PC-3 (cell line): ENCODE results near the gene TMEM221. TPM values are rescaled to one million over a fixed set of nuclear protein-coding genes. Genes with fewer than 3 reads are reported as not detected.

Source experiments
- ATAC-seq: fragments of 200-7000 bp; cut with Tn5 transposase; 2 replicates; pipeline ENCODE4 v1.9.1; 2020; ENCODE audit warnings: mild to moderate bottlenecking, moderate library complexity
- BruUV-seq: library from RNA; stranded (reverse); fragments of 400-500 nt; replicated peaks from 2 replicates; lab custom pipeline; 2021; lab: Mats Ljungman, UMichigan
- CTCF ChIA-PET: fragments of 300-600 bp; sonication (Branson Sonifier 250); formaldehyde crosslinking; loops from one replicate; lab custom pipeline; 2022; ENCODE audit warnings: antibody characterized with exemption; lab: Charles Lee
- POLR2A ChIA-PET: fragments of 300-600 bp; sonication (Branson Sonifier 250); formaldehyde crosslinking; loops from one replicate; lab custom pipeline; 2022; ENCODE audit warnings: antibody characterized with exemption; ENCODE audit not compliant: unreplicated experiment; lab: Charles Lee
- DNase-seq: peaks from one replicate; pipeline ENCODE4 v3.0.0-alpha.2; 2015
- H2AFZ ChIP-seq: fragments of 300-600 bp; sonication (generic); 2 replicates; pipeline ENCODE4 v1.6.0; 2016; ENCODE audit warnings: antibody characterized with exemption, low read length
- H3F3A ChIP-seq: fragments of 300-600 bp; sonication (generic); one replicate; pipeline ENCODE4 v1.6.0; 2017; ENCODE audit warnings: antibody characterized with exemption, low read length, control low read depth, mild to moderate bottlenecking; ENCODE audit not compliant: unreplicated experiment
- H3K27ac ChIP-seq: fragments of 300-600 bp; sonication (generic); 2 replicates; pipeline ENCODE4 v1.5.1; 2016; ENCODE audit warnings: mild to moderate bottlenecking, low read length
- H3K27me3 ChIP-seq: fragments of 300-600 bp; sonication (generic); 2 replicates; pipeline ENCODE4 v1.6.1; 2016; ENCODE audit warnings: low read length, mixed read lengths
- H3K36me3 ChIP-seq: fragments of 300-600 bp; sonication (generic); 2 replicates; pipeline ENCODE4 v1.6.1; 2016; ENCODE audit warnings: low read depth, mixed run types, low read length, mixed read lengths
- H3K4me1 ChIP-seq: fragments of 300-600 bp; sonication (generic); 2 replicates; pipeline ENCODE4 v1.5.1; 2016; ENCODE audit warnings: low read length; ENCODE audit not compliant: insufficient read depth
- H3K4me2 ChIP-seq: fragments of 300-600 bp; sonication (generic); 2 replicates; pipeline ENCODE4 v1.6.0; 2016; ENCODE audit warnings: low read length
- H3K4me3 ChIP-seq: fragments of 300-600 bp; sonication (generic); 2 replicates; pipeline ENCODE4 v1.5.1; 2016; ENCODE audit warnings: mild to moderate bottlenecking, low read length, mixed read lengths
- H3K79me2 ChIP-seq: fragments of 300-600 bp; sonication (generic); 2 replicates; pipeline ENCODE4 v1.6.1; 2017; ENCODE audit warnings: low read length, mixed read lengths
- H3K9ac ChIP-seq: fragments of 300-600 bp; sonication (generic); 2 replicates; pipeline ENCODE4 v1.6.0; 2016; ENCODE audit warnings: mild to moderate bottlenecking, low read length
- H3K9me2 ChIP-seq: fragments of 300-600 bp; sonication (generic); replicated peaks from 2 replicates; pipeline ENCODE4 v1.6.1; 2016; ENCODE audit warnings: mixed run types, low read length, mixed read lengths
- H3K9me3 ChIP-seq: fragments of 300-600 bp; sonication (generic); 2 replicates; pipeline ENCODE4 v1.6.1; 2016; ENCODE audit warnings: low read length, mixed read lengths
- H4K20me1 ChIP-seq: fragments of 300-600 bp; sonication (generic); 2 replicates; pipeline ENCODE4 v1.6.1; 2016; ENCODE audit warnings: low read length, mixed read lengths
- CTCF ChIP-seq: fragments of 300-600 bp; sonication (generic); conservative IDR thresholded peaks from 2 replicates; pipeline ENCODE4 v1.5.1; 2017; ENCODE audit warnings: antibody characterized with exemption, low read depth, mild to moderate bottlenecking, low read length
- EZH2 ChIP-seq: fragments of 300-600 bp; sonication (generic); IDR thresholded peaks from one replicate; pipeline ENCODE4 v1.6.1; 2017; ENCODE audit warnings: antibody characterized with exemption, mild to moderate bottlenecking, low read length; ENCODE audit not compliant: unreplicated experiment
- EZH2phosphoT487 ChIP-seq: fragments of 300-600 bp; sonication (generic); IDR thresholded peaks from 2 replicates; pipeline ENCODE4 v1.6.1; 2018; ENCODE audit warnings: mild to moderate bottlenecking, antibody characterized with exemption, low read length, borderline replicate concordance
- intact Hi-C: fragments of 100-400 bp; cut with micrococcal nuclease; formaldehyde crosslinking; loops from 2 replicates; pipeline ENCODE4 v1.9.0; 2023
- total RNA-seq: library from RNA; depleted of rRNA; stranded (reverse); fragments of >200 nt; gene quantifications from 2 replicates; pipeline ENCODE4 v1.2.3, GENCODE V29; 2014

The TMEM221 gene
- total RNA-seq, 1 experiment from 2014 or later: 3.0 TPM

- Histone ChIP-seq H3K4me3 (peak overlapping the region; percentile 70; the same call in 1 of the 2 replicates), H3F3A (no peaks in the 10 kb centered on the region), H3K27me3 (no peaks in the 10 kb centered on the region), H4K20me1 (no peaks in the 10 kb centered on the region), H3K36me3 (no peaks in the 10 kb centered on the region), H3K9ac (no peak overlapping the region), H3K27ac (no peak overlapping the region), H3K4me2 (peak overlapping the region; percentile 95), H3K79me2 (no peaks in the 10 kb centered on the region), H3K4me1 (peaks cover 11% of the 10 kb centered on the region; the same call in 1 of the 2 replicates), H3K9me3 (no peaks in the 10 kb centered on the region), H2AFZ (peak overlapping the region; percentile 92; the same call in 1 of the 2 replicates), H3K9me2 (no peaks in the 10 kb centered on the region)
- no TSS peak for BruUV-seq
- CTCF ChIA-PET: interaction anchor here (0.6 kb wide), 1 partner anchor 21 kb away, joined by 16 read pairs; no protein-coding TSS in a partner anchor
- intact Hi-C loops: loop anchor here (5.0 to 10.0 kb wide), 2 partner anchors 77 to 95 kb away; no protein-coding TSS in a partner anchor
- POLR2A ChIA-PET: no interaction called here
- DNase-seq (no peak), ATAC-seq (no peak)
- TF ChIP-seq CTCF (no peak), EZH2phosphoT487 (no peak), EZH2 (no peak)
These were observed 58.4 kb downstream of the TMEM221 start for GRCh38 chr19:17389957-17390664.

- no peaks in the 10 kb centered on the region for H3K9me2 ChIP-seq
- H3K36me3 ChIP-seq: no peaks in the 10 kb centered on the region
- TF ChIP-seq EZH2phosphoT487 (no peak), EZH2 (no peak), CTCF (no peak)
- BruUV-seq: no TSS peak
- intact Hi-C loops: loop anchor here (10.0 kb wide), 1 partner anchor 94 kb away; no protein-coding TSS in a partner anchor
- ChIA-PET POLR2A (no interaction called here), CTCF (no interaction called here)
- H3K9me3 ChIP-seq: no peaks in the 10 kb centered on the region
- no peaks in the 10 kb centered on the region for H3F3A ChIP-seq
- no peak for ATAC-seq
- no peak overlapping the region for H2AFZ ChIP-seq
- no peak overlapping the region for H3K27ac ChIP-seq
- no peak overlapping the region for H3K9ac ChIP-seq
- no peak overlapping the region for H3K4me2 ChIP-seq
- H4K20me1 ChIP-seq: no peaks in the 10 kb centered on the region
- no peak overlapping the region for H3K4me3 ChIP-seq
- peaks cover 11% of the 10 kb centered on the region; the same call in 1 of the 2 replicates for H3K4me1 ChIP-seq
- DNase-seq: no peak
- H3K27me3 ChIP-seq: no peaks in the 10 kb centered on the region
- H3K79me2 ChIP-seq: no peaks in the 10 kb centered on the region
These were observed 59.2 kb downstream of the TMEM221 start for GRCh38 chr19:17389288-17389687.
